H1 (cell line): ENCODE results near the gene KIF3B. TPM values are rescaled to one million over a fixed set of nuclear protein-coding genes. Genes with fewer than 3 reads are reported as not detected.

Experiments used
- CTCF ChIA-PET: fragments of 300-600 bp; sonication (Branson Sonifier 250); formaldehyde crosslinking; loops from one replicate; lab custom pipeline; 2021; ENCODE audit not compliant: partially characterized antibody; lab: Charles Lee
- POLR2A ChIA-PET: fragments of 300-600 bp; sonication (Branson Sonifier 250); formaldehyde crosslinking; loops from one replicate; lab custom pipeline; 2021; ENCODE audit warnings: inconsistent platforms; ENCODE audit not compliant: partially characterized antibody; lab: Charles Lee
- DNase-seq, 2 experiments: peaks; one replicate each; pipeline versions ENCODE4 v3.0.0 to v3.0.0-alpha.2; 2010 to 2022; ENCODE audit warnings: low spot score in 2 of 2, low read depth in 1 of 2, mixed read lengths in 1 of 2
- FAIRE-seq: peaks from 2 replicates; lab custom pipeline; 2011; peaks lifted over from hg19 to GRCh38; lab: Jason Lieb, UNC
- H2AFZ ChIP-seq: 2 replicates; pipeline ENCODE4 v1.8.1; 2012; ENCODE audit warnings: low read length, inconsistent platforms
- H2AK5ac ChIP-seq: 2 replicates; pipeline ENCODE4 v1.6.1; 2013; ENCODE audit warnings: low read depth, low read length
- H2BK120ac ChIP-seq: replicated peaks from 2 replicates; pipeline ENCODE3; 2013; ENCODE audit warnings: low read depth, low read length, inconsistent platforms
- H2BK12ac ChIP-seq: 2 replicates; pipeline ENCODE4 v1.6.1; 2013; ENCODE audit warnings: low read depth, low read length
- H2BK15ac ChIP-seq: 2 replicates; pipeline ENCODE4 v1.6.1; 2013; ENCODE audit warnings: low read length
- H2BK20ac ChIP-seq: 2 replicates; pipeline ENCODE4 v1.6.1; 2013; ENCODE audit warnings: low read length
- H2BK5ac ChIP-seq: 2 replicates; pipeline ENCODE4 v1.6.1; 2013; ENCODE audit warnings: low read depth, low read length
- H3K14ac ChIP-seq: 2 replicates; pipeline ENCODE4 v1.6.1; 2013; ENCODE audit warnings: inconsistent platforms; ENCODE audit not compliant: insufficient read length
- H3K18ac ChIP-seq: 2 replicates; pipeline ENCODE4 v1.6.1; 2013; ENCODE audit warnings: low read length; ENCODE audit errors: extremely low read depth
- H3K23ac ChIP-seq: 2 replicates; pipeline ENCODE4 v1.6.1; 2013; ENCODE audit warnings: inconsistent platforms; ENCODE audit not compliant: insufficient read length
- H3K23me2 ChIP-seq: 2 replicates; pipeline ENCODE4 v1.6.1; 2013; ENCODE audit warnings: low read depth, low read length
- H3K27ac ChIP-seq: 2 replicates; pipeline ENCODE4 v1.6.1; 2011; ENCODE audit warnings: low read depth, low read length, inconsistent platforms
- H3K27me3 ChIP-seq, 4 experiments: replicated peaks in 1 of 4; 1 replicate in 1 of 4; 2 replicates in 3 of 4; pipeline versions ENCODE4 v1.6.1 to v1.8.1; 2011 to 2013; ENCODE audit warnings: low read length in 3 of 4, mild to moderate bottlenecking in 3 of 4, inconsistent platforms in 2 of 4, mixed read lengths in 2 of 4, moderate library complexity in 1 of 4; ENCODE audit not compliant: control insufficient read depth in 3 of 4, insufficient read depth in 3 of 4; ENCODE audit errors: extremely low read depth in 1 of 4
- H3K36me3 ChIP-seq, 4 experiments: 2 replicates each; pipeline versions ENCODE4 v1.6.1 to v1.8.1; 2011 to 2013; ENCODE audit warnings: mild to moderate bottlenecking in 4 of 4, low read length in 3 of 4, moderate library complexity in 2 of 4, control low read depth in 1 of 4, inconsistent platforms in 1 of 4; ENCODE audit not compliant: insufficient read depth in 4 of 4, control insufficient read depth in 2 of 4
- H3K4ac ChIP-seq: replicated peaks from 2 replicates; pipeline ENCODE3; 2013; ENCODE audit warnings: low read length, low read depth, mixed read lengths, inconsistent platforms; ENCODE audit not compliant: insufficient read length
- H3K4me1 ChIP-seq, 4 experiments: replicated peaks in 1 of 4; 1 replicate in 1 of 4; 2 replicates in 3 of 4; pipeline versions ENCODE4 v1.6.1 to v1.8.1; 2011 to 2013; ENCODE audit warnings: low read length in 3 of 4, inconsistent platforms in 2 of 4, mixed read lengths in 1 of 4; ENCODE audit not compliant: insufficient read depth in 4 of 4, control insufficient read depth in 3 of 4
- H3K4me2 ChIP-seq, 2 experiments: 2 replicates each; pipeline versions ENCODE4 v1.6.1 to v1.8.1; 2011 to 2013; ENCODE audit warnings: low read depth in 2 of 2, low read length in 2 of 2, control low read depth in 1 of 2, inconsistent platforms in 1 of 2, mild to moderate bottlenecking in 1 of 2; ENCODE audit not compliant: insufficient read depth in 1 of 2
- H3K4me3 ChIP-seq, 4 experiments: fragments of 200-600, 300-600 bp in 1 of 4; sonication (generic), shearing (Covaris generic), sonication (Bioruptor Twin) in 1 of 4; 2 replicates each; pipeline versions ENCODE4 v1.5.1 to v1.8.1; 2011 to 2016; ENCODE audit warnings: low read length in 4 of 4, low read depth in 3 of 4, control low read depth in 2 of 4, inconsistent platforms in 2 of 4, mild to moderate bottlenecking in 2 of 4, mixed read lengths in 1 of 4, moderate library complexity in 1 of 4; ENCODE audit not compliant: insufficient read depth in 2 of 4; ENCODE audit errors: extremely low read depth in 1 of 4
- H3K56ac ChIP-seq: replicated peaks from 2 replicates; pipeline ENCODE3; 2013; ENCODE audit warnings: low read depth, mild to moderate bottlenecking, mixed read lengths, low read length, inconsistent platforms; ENCODE audit not compliant: insufficient read length
- H3K79me1 ChIP-seq: 2 replicates; pipeline ENCODE4 v1.6.1; 2013; ENCODE audit warnings: low read depth, low read length, control low read depth
- H3K79me2 ChIP-seq, 2 experiments: 2 replicates each; pipeline versions ENCODE4 v1.6.1 to v1.8.1; 2012 to 2013; ENCODE audit warnings: low read length in 2 of 2, mild to moderate bottlenecking in 2 of 2, inconsistent platforms in 1 of 2; ENCODE audit not compliant: insufficient read depth in 2 of 2, control insufficient read depth in 1 of 2
- H3K9ac ChIP-seq, 4 experiments: replicated peaks in 1 of 4; 1 replicate in 1 of 4; 2 replicates in 3 of 4; pipeline versions ENCODE4 v1.6.1 to v1.8.1; 2011 to 2013; ENCODE audit warnings: low read depth in 3 of 4, low read length in 3 of 4, control low read depth in 2 of 4, mild to moderate bottlenecking in 2 of 4, moderate library complexity in 2 of 4, inconsistent platforms in 1 of 4; ENCODE audit errors: extremely low read depth in 1 of 4
- H3K9me3 ChIP-seq, 2 experiments: 2 replicates each; pipeline versions ENCODE4 v1.6.1 to v1.8.1; 2012 to 2013; ENCODE audit warnings: mild to moderate bottlenecking in 2 of 2, moderate library complexity in 2 of 2, control low read depth in 1 of 2, inconsistent platforms in 1 of 2, low read depth in 1 of 2, low read length in 1 of 2, mixed read lengths in 1 of 2; ENCODE audit not compliant: insufficient read depth in 2 of 2
- H4K20me1 ChIP-seq, 2 experiments: replicated peaks in 1 of 2; 2 replicates each; pipeline versions ENCODE3 to v1.8.1; 2011 to 2013; ENCODE audit warnings: inconsistent platforms in 2 of 2, low read length in 2 of 2, mild to moderate bottlenecking in 1 of 2; ENCODE audit not compliant: insufficient read depth in 2 of 2, control insufficient read depth in 1 of 2
- H4K5ac ChIP-seq: 2 replicates; pipeline ENCODE4 v1.6.1; 2013; ENCODE audit warnings: low read length, low read depth, mixed read lengths, inconsistent platforms; ENCODE audit not compliant: insufficient read length
- H4K8ac ChIP-seq: 2 replicates; pipeline ENCODE4 v1.8.0; 2013; ENCODE audit warnings: mild to moderate bottlenecking, moderate library complexity, low read length, inconsistent platforms; ENCODE audit not compliant: insufficient read depth; ENCODE audit errors: extremely low read depth
- H4K91ac ChIP-seq: replicated peaks from 2 replicates; pipeline ENCODE3; 2013; ENCODE audit warnings: low read length, mixed read lengths, inconsistent platforms; ENCODE audit not compliant: insufficient read length
- PHF8 ChIP-seq: fragments of 200-600 bp; sonication (generic); conservative IDR thresholded peaks from 2 replicates; pipeline ENCODE4 v1.7.1; 2012; ENCODE audit warnings: low read depth, mild to moderate bottlenecking, inconsistent platforms, low read length, moderate library complexity
- RAD21 ChIP-seq, 2 experiments: IDR thresholded peaks in 1 of 2; conservative IDR thresholded peaks in 1 of 2; 2 replicates each; pipeline ENCODE4 v1.6.1; 2011; ENCODE audit warnings: low read depth in 2 of 2, low read length in 2 of 2, improper control_type of control experiment in 1 of 2, inconsistent platforms in 1 of 2, mild to moderate bottlenecking in 1 of 2, moderate library complexity in 1 of 2
- WGBS, 2 experiments: shearing (Covaris generic) in 1 of 2; methylation state at CpG; one replicate each; pipeline versions ENCODE4 v1.1.6 to v1.1.7; 2013 to 2015; ENCODE audit warnings: low lambda C conversion rate in 2 of 2, mixed read lengths in 2 of 2, inconsistent platforms in 1 of 2, low coverage in 1 of 2, missing lambda C conversion rate in 1 of 2; ENCODE audit not compliant: insufficient replicate concordance in 2 of 2, insufficient coverage in 1 of 2, insufficient read length in 1 of 2; ENCODE audit errors: extremely low coverage in 1 of 2, missing lambda C conversion rate in 1 of 2; 5-methylcytosine and 5-hydroxymethylcytosine counted together
- polyA plus RNA-seq, 7 experiments: library from polyadenylated mRNA; depleted of rRNA in 3 of 7; stranded (reverse) in 5 of 7; unstranded in 2 of 7; fragments of >200 nt in 5 of 7; fragments of 200-250 nt in 2 of 7; gene quantifications; 1 replicate in 5 of 7; 2 replicates in 1 of 7; 4 replicates in 1 of 7; pipeline versions ENCODE4 v1.2.1 to v1.2.3, GENCODE V29; 2011 to 2013; ENCODE audit warnings: missing spikeins in 2 of 7, mixed read lengths in 2 of 7
- total RNA-seq: library from RNA; stranded (reverse); fragmentation: NEBNext Ultra II Directional; extraction: Animal tissue kit (Norgen Biotek cat#: 25700); gene quantifications from 2 replicates; pipeline ENCODE4 v1.2.1, GENCODE V29; 2021

The KIF3B gene
- total and polyA plus RNA-seq, 2 of the 8 experiments (the other 6 are each of a cell fraction or from before 2014, with no cell fraction given), result 10.1 to 22.4 TPM

DNA sequence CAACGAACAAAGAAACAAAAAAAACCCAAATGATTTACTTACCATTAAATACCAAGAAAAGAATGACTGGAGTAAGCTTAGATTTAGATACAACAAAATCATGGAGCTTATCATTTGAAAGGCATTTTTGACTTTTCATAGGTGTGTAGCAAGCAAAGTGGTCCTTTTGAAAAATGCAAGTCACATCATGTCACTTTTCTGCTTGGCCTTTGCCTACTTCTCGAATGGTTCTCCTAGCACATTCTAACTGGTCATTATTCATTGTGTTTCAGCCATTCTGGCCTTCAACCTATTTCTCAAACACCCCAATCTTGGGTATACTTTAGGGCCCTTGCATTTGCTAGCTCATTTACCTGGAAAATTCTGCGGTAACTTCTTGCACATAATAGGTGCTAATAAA is 103.3 kb downstream of the KIF3B start:
- Histone ChIP-seq H3K9me3 (no peaks in the 10 kb centered on the region), H3K4me1 (no peaks in the 10 kb centered on the region), H3K4me3 (no peak overlapping the region), H3K79me1 (no peaks in the 10 kb centered on the region), H4K8ac (no peak overlapping the region), H3K27ac (no peak overlapping the region), H3K9ac (no peak overlapping the region), H3K79me2 (no peaks in the 10 kb centered on the region), H2BK15ac (no peak overlapping the region), H3K14ac (no peak overlapping the region), H3K36me3 (no peaks in the 10 kb centered on the region), H4K5ac (no peak overlapping the region), H4K91ac (no peak overlapping the region), H3K4ac (no peak overlapping the region), H2AFZ (no peak overlapping the region), H4K20me1 (peaks cover 0 to 2% of the 10 kb centered on the region in 2 experiments), H3K18ac (no peak overlapping the region), H2BK20ac (no peak overlapping the region), H2AK5ac (no peak overlapping the region), H3K23ac (no peak overlapping the region), H2BK5ac (no peak overlapping the region), H3K56ac (no peak overlapping the region), H3K23me2 (no peaks in the 10 kb centered on the region), H3K27me3 (no peaks in the 10 kb centered on the region), H3K4me2 (no peak overlapping the region), H2BK120ac (no peak overlapping the region), H2BK12ac (no peak overlapping the region)
- CTCF ChIA-PET, result no interaction called here
- 98% methylated on average over 3 of the region's 3 CpGs; no CpG with 5 or more reads in 1 of the 2 experiments for WGBS, 2 experiments
- DNase-seq (no peak), FAIRE-seq (no peak)
- POLR2A ChIA-PET, result no interaction called here
- TF ChIP-seq RAD21 (IDR thresholded peaks at IDR 0.05 in 1 of 2, conservative IDR thresholded peaks at IDR 0.05 in 1 of 2; ENCODE audit: low read depth in 2 of 2, low read length in 2 of 2) (no peak), PHF8 (no peak)
